Measurements from ENCODE around the gene COL1A2. TPM values are rescaled to one million over a fixed set of nuclear protein-coding genes. Genes with fewer than 3 reads are reported as not detected.

Gene COL1A2
- total and polyA plus RNA-seq, 2 experiments from 2014 or later = 1,836 to 2,200 TPM

GRCh38 chr7:94433224-94433623 lies 38.5 kb downstream of the COL1A2 start:
- H3K4me3 ChIP-seq = no peak overlapping the region
- no peaks in the 10 kb centered on the region for H3K36me3 ChIP-seq (replicated peaks; ENCODE audit: insufficient read depth, low read depth)
- H3K9me2 ChIP-seq (replicated peaks; ENCODE audit: insufficient read depth) = no peaks in the 10 kb centered on the region
- H4K20me1 ChIP-seq (ENCODE audit: insufficient read depth, poor library complexity, severe bottlenecking) = no peaks in the 10 kb centered on the region
- H2AFZ ChIP-seq = no peak overlapping the region
- H3K4me2 ChIP-seq = no peak overlapping the region
- TF ChIP-seq EZH2 (IDR thresholded peaks at IDR 0.05; ENCODE audit: borderline replicate concordance) (no peak), EZH2phosphoT487 (IDR thresholded peaks at IDR 0.05; ENCODE audit: low read depth, severe bottlenecking, unreplicated experiment) (no peak), CTCF (IDR thresholded peaks at IDR 0.05; ENCODE audit: poor library complexity) (no peak)
- WGBS (ENCODE audit: low lambda C conversion rate, missing lambda C conversion rate) = 94% methylated on average over 2 of the region's 2 CpGs
- no peak for DNase-seq (ENCODE audit: low spot score)
- H3K79me2 ChIP-seq = no peaks in the 10 kb centered on the region
- H3K27ac ChIP-seq = no peak overlapping the region
- H3K27me3 ChIP-seq = no peaks in the 10 kb centered on the region
- H3K4me1 ChIP-seq (ENCODE audit: insufficient read depth) = no peaks in the 10 kb centered on the region
- no peaks in the 10 kb centered on the region for H3K9me3 ChIP-seq (ENCODE audit: low read depth)

GRCh38 chr7:94434042-94434441 lies 39.3 kb downstream of the COL1A2 start:
- 84% methylated on average over 2 of the region's 2 CpGs for WGBS (ENCODE audit: low lambda C conversion rate, missing lambda C conversion rate)
- no peak overlapping the region for H3K4me3 ChIP-seq

GRCh38 chr7:94436018-94436604 lies 41.4 kb downstream of the COL1A2 start:
- H3K4me2 ChIP-seq = peak overlapping the region; percentile 48
- 11% methylated on average over 6 of the region's 6 CpGs for WGBS (ENCODE audit: low lambda C conversion rate, missing lambda C conversion rate)
- TF ChIP-seq CTCF (IDR thresholded peaks at IDR 0.05; ENCODE audit: poor library complexity) = peak; percentile 88
- TF ChIP-seq EZH2 (IDR thresholded peaks at IDR 0.05; ENCODE audit: borderline replicate concordance) = no peak
- DNase-seq (ENCODE audit: low spot score) = peak; percentile 89
- no peaks in the 10 kb centered on the region for H3K9me2 ChIP-seq (replicated peaks; ENCODE audit: insufficient read depth)
- H3K4me1 ChIP-seq (ENCODE audit: insufficient read depth) = peaks cover 15% of the 10 kb centered on the region
- no peaks in the 10 kb centered on the region for H3K79me2 ChIP-seq
- H3K27ac ChIP-seq = no peak overlapping the region
- H3K9me3 ChIP-seq (ENCODE audit: low read depth) = no peaks in the 10 kb centered on the region
- H2AFZ ChIP-seq = peak overlapping the region; percentile 59
- no peaks in the 10 kb centered on the region for H4K20me1 ChIP-seq (ENCODE audit: insufficient read depth, poor library complexity, severe bottlenecking)
- H3K4me3 ChIP-seq = no peak overlapping the region
- no peaks in the 10 kb centered on the region for H3K36me3 ChIP-seq (replicated peaks; ENCODE audit: insufficient read depth, low read depth)
- no peaks in the 10 kb centered on the region for H3K27me3 ChIP-seq

More at GRCh38 chr7:94434042-94434441, 39.3 kb downstream of the COL1A2 start:
- no peaks in the 10 kb centered on the region for H3K4me1 ChIP-seq (ENCODE audit: insufficient read depth)
- no peak for DNase-seq (ENCODE audit: low spot score)
- no peak overlapping the region for H2AFZ ChIP-seq
- H3K27me3 ChIP-seq = no peaks in the 10 kb centered on the region
- H3K36me3 ChIP-seq (replicated peaks; ENCODE audit: insufficient read depth, low read depth) = no peaks in the 10 kb centered on the region
- H3K9me2 ChIP-seq (replicated peaks; ENCODE audit: insufficient read depth) = no peaks in the 10 kb centered on the region
- no peaks in the 10 kb centered on the region for H3K9me3 ChIP-seq (ENCODE audit: low read depth)
- H3K4me2 ChIP-seq = no peak overlapping the region
- no peaks in the 10 kb centered on the region for H3K79me2 ChIP-seq
- no peak for TF ChIP-seq EZH2phosphoT487 (IDR thresholded peaks at IDR 0.05; ENCODE audit: low read depth, severe bottlenecking, unreplicated experiment)
- TF ChIP-seq CTCF (IDR thresholded peaks at IDR 0.05; ENCODE audit: poor library complexity) = no peak
- TF ChIP-seq EZH2 (IDR thresholded peaks at IDR 0.05; ENCODE audit: borderline replicate concordance) = no peak
- H3K27ac ChIP-seq = no peak overlapping the region
- no peaks in the 10 kb centered on the region for H4K20me1 ChIP-seq (ENCODE audit: insufficient read depth, poor library complexity, severe bottlenecking)

Data from hepatocyte (in vitro differentiated cells).